Measurements from ENCODE around the gene SPG11. TPM values are rescaled to one million over a fixed set of nuclear protein-coding genes. Genes with fewer than 3 reads are reported as not detected.
A peak's percentile ranks its signal among the peaks of the same experiment; 100 is the strongest.
"Not testable (repeated sequence)": the region's sequence is repeated elsewhere in the genome, so short reads cannot be mapped to it uniquely, and the experiment has no call there.

The SPG11 gene
- total and polyA plus RNA-seq, 2 experiments from 2014 or later = 23.3 to 42.2 TPM

DNA sequence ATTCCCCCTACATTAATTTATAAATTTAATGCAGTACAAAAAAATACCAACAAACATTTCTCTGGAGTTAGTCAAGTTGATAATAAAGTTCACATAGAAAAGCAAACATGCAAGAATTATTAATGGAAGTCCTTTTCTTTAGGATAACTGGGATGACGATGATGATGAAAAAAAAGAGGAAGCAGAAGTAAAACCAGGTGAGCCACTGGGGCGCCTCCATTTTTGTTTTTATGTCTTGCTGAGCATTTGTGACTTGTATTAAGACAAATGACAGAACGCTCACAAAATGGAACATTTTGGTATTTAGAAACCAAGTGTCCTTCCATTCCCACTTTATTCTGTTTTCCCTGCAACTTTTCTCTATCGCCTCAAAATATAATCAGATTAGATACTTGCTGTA is 112.7 kb downstream of the SPG11 start:
- H4K20me1 ChIP-seq (replicated peaks; ENCODE audit: insufficient read depth) = peaks cover 6% of the 10 kb centered on the region
- TF ChIP-seq CREB1 (CRISPR knock-in tag; IDR thresholded peaks at IDR 0.05; ENCODE audit: low read depth) (no peak), JUNB (IDR thresholded peaks at IDR 0.05; ENCODE audit: unreplicated experiment) (no peak), ZNF114 (CRISPR knock-in tag; IDR thresholded peaks at IDR 0.05) (no peak), NANOG (IDR thresholded peaks at IDR 0.05; ENCODE audit: borderline replicate concordance) (no peak), EZH2 (IDR thresholded peaks at IDR 0.05; ENCODE audit: low read depth, unreplicated experiment) (no peak)
- TF ChIP-seq, protein P1, sequence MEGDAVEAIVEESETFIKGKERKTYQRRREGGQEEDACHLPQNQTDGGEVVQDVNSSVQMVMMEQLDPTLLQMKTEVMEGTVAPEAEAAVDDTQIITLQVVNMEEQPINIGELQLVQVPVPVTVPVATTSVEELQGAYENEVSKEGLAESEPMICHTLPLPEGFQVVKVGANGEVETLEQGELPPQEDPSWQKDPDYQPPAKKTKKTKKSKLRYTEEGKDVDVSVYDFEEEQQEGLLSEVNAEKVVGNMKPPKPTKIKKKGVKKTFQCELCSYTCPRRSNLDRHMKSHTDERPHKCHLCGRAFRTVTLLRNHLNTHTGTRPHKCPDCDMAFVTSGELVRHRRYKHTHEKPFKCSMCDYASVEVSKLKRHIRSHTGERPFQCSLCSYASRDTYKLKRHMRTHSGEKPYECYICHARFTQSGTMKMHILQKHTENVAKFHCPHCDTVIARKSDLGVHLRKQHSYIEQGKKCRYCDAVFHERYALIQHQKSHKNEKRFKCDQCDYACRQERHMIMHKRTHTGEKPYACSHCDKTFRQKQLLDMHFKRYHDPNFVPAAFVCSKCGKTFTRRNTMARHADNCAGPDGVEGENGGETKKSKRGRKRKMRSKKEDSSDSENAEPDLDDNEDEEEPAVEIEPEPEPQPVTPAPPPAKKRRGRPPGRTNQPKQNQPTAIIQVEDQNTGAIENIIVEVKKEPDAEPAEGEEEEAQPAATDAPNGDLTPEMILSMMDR (conservative IDR thresholded peaks at IDR 0.05; ENCODE audit: low read depth in 2 of 2) = no peak
- TF ChIP-seq, protein P2, sequence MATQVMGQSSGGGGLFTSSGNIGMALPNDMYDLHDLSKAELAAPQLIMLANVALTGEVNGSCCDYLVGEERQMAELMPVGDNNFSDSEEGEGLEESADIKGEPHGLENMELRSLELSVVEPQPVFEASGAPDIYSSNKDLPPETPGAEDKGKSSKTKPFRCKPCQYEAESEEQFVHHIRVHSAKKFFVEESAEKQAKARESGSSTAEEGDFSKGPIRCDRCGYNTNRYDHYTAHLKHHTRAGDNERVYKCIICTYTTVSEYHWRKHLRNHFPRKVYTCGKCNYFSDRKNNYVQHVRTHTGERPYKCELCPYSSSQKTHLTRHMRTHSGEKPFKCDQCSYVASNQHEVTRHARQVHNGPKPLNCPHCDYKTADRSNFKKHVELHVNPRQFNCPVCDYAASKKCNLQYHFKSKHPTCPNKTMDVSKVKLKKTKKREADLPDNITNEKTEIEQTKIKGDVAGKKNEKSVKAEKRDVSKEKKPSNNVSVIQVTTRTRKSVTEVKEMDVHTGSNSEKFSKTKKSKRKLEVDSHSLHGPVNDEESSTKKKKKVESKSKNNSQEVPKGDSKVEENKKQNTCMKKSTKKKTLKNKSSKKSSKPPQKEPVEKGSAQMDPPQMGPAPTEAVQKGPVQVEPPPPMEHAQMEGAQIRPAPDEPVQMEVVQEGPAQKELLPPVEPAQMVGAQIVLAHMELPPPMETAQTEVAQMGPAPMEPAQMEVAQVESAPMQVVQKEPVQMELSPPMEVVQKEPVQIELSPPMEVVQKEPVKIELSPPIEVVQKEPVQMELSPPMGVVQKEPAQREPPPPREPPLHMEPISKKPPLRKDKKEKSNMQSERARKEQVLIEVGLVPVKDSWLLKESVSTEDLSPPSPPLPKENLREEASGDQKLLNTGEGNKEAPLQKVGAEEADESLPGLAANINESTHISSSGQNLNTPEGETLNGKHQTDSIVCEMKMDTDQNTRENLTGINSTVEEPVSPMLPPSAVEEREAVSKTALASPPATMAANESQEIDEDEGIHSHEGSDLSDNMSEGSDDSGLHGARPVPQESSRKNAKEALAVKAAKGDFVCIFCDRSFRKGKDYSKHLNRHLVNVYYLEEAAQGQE (IDR thresholded peaks at IDR 0.05; ENCODE audit: unreplicated experiment) = no peak
- H3K36me3 ChIP-seq (ENCODE audit: insufficient read depth) = peaks cover 35% of the 10 kb centered on the region
- H3K4me2 ChIP-seq = no peak overlapping the region
- H3K9me2 ChIP-seq (ENCODE audit: insufficient read depth) = no peaks in the 10 kb centered on the region
- H3K4me1 Mint-ChIP-seq = peaks cover 3% of the 10 kb centered on the region; the same call in 2 of the 3 replicates
- no peaks in the 10 kb centered on the region for H3K9me3 Mint-ChIP-seq
- H3K36me3 Mint-ChIP-seq (ENCODE audit: low read depth) = peaks cover 63% of the 10 kb centered on the region
- peaks cover 3% of the 10 kb centered on the region for H3K27me3 Mint-ChIP-seq (ENCODE audit: insufficient read depth, low read depth, poor library complexity)
- no peak for ATAC-seq
- H3F3A ChIP-seq (replicated peaks; ENCODE audit: low read depth) = no peaks in the 10 kb centered on the region
- no peak overlapping the region for H3K27ac Mint-ChIP-seq
- no peak overlapping the region for H2AFZ ChIP-seq
- H3K4me3 Mint-ChIP-seq = no peak overlapping the region
- no peaks in the 10 kb centered on the region for H3K4me1 ChIP-seq (ENCODE audit: insufficient read depth)
- DNase-seq (ENCODE audit: low spot score) = no peak
- no peak overlapping the region for H3K4me3 ChIP-seq
- H3K27me3 ChIP-seq (ENCODE audit: insufficient read depth) = no peaks in the 10 kb centered on the region
- peaks cover 65% of the 10 kb centered on the region for H3K79me2 ChIP-seq (replicated peaks; ENCODE audit: insufficient read depth)
- H3K27ac ChIP-seq (ENCODE audit: low read depth) = no peak overlapping the region

DNA sequence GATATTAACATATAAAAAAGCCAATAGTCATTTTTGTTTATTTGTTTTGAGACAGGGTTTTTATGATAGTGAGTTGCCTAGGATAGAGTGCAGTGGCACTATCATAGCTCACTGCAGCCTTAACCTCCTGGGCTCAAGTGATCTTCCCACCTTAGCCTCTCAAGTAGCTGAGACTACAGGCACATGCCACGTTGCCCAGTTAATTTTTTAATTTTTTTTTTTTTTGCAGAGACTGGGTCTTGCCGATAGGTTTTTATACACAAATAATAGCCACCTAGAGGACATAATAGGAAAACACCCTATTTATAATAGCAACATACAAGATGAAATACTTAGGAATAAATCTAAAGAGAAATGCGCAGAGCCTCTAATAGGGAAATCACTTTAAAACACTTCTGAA is 113.2 kb downstream of the SPG11 start:
- no peak for ATAC-seq
- DNase-seq (ENCODE audit: low spot score) = no peak
- TF ChIP-seq, protein P1 (conservative IDR thresholded peaks at IDR 0.05; ENCODE audit: low read depth in 2 of 2) = peak in 1 of 2 experiments; percentile 57; a peak in 2 of 4 replicates
- TF ChIP-seq, protein P2 (IDR thresholded peaks at IDR 0.05; ENCODE audit: unreplicated experiment) = no peak
- no peak for TF ChIP-seq STAT1 (IDR thresholded peaks at IDR 0.05; ENCODE audit: unreplicated experiment)
- H3K36me3 Mint-ChIP-seq (ENCODE audit: low read depth) = peaks cover 58% of the 10 kb centered on the region
- H3K27me3 Mint-ChIP-seq (ENCODE audit: insufficient read depth, low read depth, poor library complexity) = peaks cover 3% of the 10 kb centered on the region
- no peaks in the 10 kb centered on the region for H3K9me3 Mint-ChIP-seq
- H3F3A ChIP-seq (replicated peaks; ENCODE audit: low read depth) = no peaks in the 10 kb centered on the region
- no peaks in the 10 kb centered on the region for H3K9me2 ChIP-seq (ENCODE audit: insufficient read depth)
- H3K4me3 ChIP-seq = no peak overlapping the region
- no peak overlapping the region for H3K4me2 ChIP-seq
- no peak overlapping the region for H3K4me3 Mint-ChIP-seq
- no peak overlapping the region for H3K27ac ChIP-seq (ENCODE audit: low read depth)
- peaks cover 66% of the 10 kb centered on the region for H3K79me2 ChIP-seq (replicated peaks; ENCODE audit: insufficient read depth)
- H3K4me1 ChIP-seq (ENCODE audit: insufficient read depth) = no peaks in the 10 kb centered on the region
- H3K36me3 ChIP-seq (ENCODE audit: insufficient read depth) = peaks cover 35% of the 10 kb centered on the region
- H3K27ac Mint-ChIP-seq = no peak overlapping the region
- peaks cover 4% of the 10 kb centered on the region; the same call in 2 of the 3 replicates for H3K4me1 Mint-ChIP-seq
- no peak overlapping the region for H2AFZ ChIP-seq
- no peaks in the 10 kb centered on the region for H3K27me3 ChIP-seq (ENCODE audit: insufficient read depth)
- peaks cover 6% of the 10 kb centered on the region; the same call in 1 of the 2 replicates for H4K20me1 ChIP-seq (replicated peaks; ENCODE audit: insufficient read depth)

DNA sequence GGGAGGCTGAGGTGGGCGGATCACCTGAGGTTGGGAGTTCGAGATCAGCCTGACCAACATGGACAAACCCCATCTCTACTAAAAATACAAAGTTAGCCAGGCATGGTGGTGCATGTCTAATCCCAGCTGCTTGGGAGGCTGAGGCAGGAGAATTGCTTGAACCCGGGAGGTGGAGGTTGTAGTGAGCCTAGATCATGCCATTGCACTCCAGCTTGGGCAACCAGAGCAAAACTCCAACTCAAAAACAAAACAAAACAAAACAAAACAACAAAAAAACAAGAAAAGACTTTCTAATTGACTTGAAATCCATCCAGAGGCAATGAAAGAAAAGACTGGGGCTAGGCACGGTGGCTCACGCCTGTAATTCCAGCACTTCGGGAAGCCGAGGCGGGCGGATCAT is 114.3 kb downstream of the SPG11 start:
- not testable (repeated sequence) for H3K27ac Mint-ChIP-seq; H3K4me3 Mint-ChIP-seq; DNase-seq (ENCODE audit: low spot score); H2AFZ ChIP-seq; H3K4me2 ChIP-seq; H3K4me3 ChIP-seq; H4K20me1 ChIP-seq (replicated peaks; ENCODE audit: insufficient read depth); H3K4me1 ChIP-seq (ENCODE audit: insufficient read depth); H3K27me3 ChIP-seq (ENCODE audit: insufficient read depth); H3K4me1 Mint-ChIP-seq; H3K9me2 ChIP-seq (ENCODE audit: insufficient read depth); H3F3A ChIP-seq (replicated peaks; ENCODE audit: low read depth); H3K9me3 Mint-ChIP-seq; ATAC-seq; H3K27me3 Mint-ChIP-seq (ENCODE audit: insufficient read depth, low read depth, poor library complexity)
- 0 out of 2 replicates have a peak overlapping the region, but pooled peaks have one; percentile 14 for H3K27ac ChIP-seq (ENCODE audit: low read depth)
- peaks cover 77% of the 10 kb centered on the region for H3K79me2 ChIP-seq (replicated peaks; ENCODE audit: insufficient read depth)
- H3K36me3 Mint-ChIP-seq (ENCODE audit: low read depth) = peaks cover 48% of the 10 kb centered on the region
- H3K36me3 ChIP-seq (ENCODE audit: insufficient read depth) = peaks cover 26% of the 10 kb centered on the region

Data from GM23338 (cell line).